HL-60 (cell line): ENCODE data around the gene BRD3.

ENCODE experiments used
- DNase-seq, 2 experiments: peaks; one replicate each; pipeline ENCODE4 v3.0.0-alpha.2; 2010 to 2020; ENCODE audit warnings: low read depth in 1 of 2, low spot score in 1 of 2
- H3K27ac ChIP-seq: fragments of 250-450 bp; sonication (Bioruptor Pico); replicated peaks from 2 replicates; pipeline ENCODE4 v1.5.1; 2020; ENCODE audit warnings: mild to moderate bottlenecking, moderate library complexity
- H3K27me3 ChIP-seq: fragments of 250-450 bp; sonication (Bioruptor Pico); 2 replicates; pipeline ENCODE4 v1.5.1; 2021; ENCODE audit warnings: mild to moderate bottlenecking, moderate library complexity; ENCODE audit not compliant: insufficient read depth, poor library complexity, severe bottlenecking
- H3K4me3 ChIP-seq: replicated peaks from 2 replicates; pipeline ENCODE4 v1.5.1; 2011; ENCODE audit warnings: mild to moderate bottlenecking, control low read depth, low read length; ENCODE audit not compliant: insufficient read depth
- CTCF ChIP-seq: IDR thresholded peaks from one replicate; pipeline ENCODE4 v1.5.1; 2011; ENCODE audit warnings: low read length, control low read depth, inconsistent platforms; ENCODE audit not compliant: insufficient read depth
- GABPA ChIP-seq: IDR thresholded peaks from 2 replicates; pipeline ENCODE4 v1.6.1; 2012; ENCODE audit warnings: low read depth
- POLR2AphosphoS5 ChIP-seq: IDR thresholded peaks from 2 replicates; pipeline ENCODE4 v1.6.1; 2012; ENCODE audit warnings: low read depth
- REST ChIP-seq: IDR thresholded peaks from 2 replicates; pipeline ENCODE4 v1.6.1; 2012; ENCODE audit warnings: low read depth; ENCODE audit not compliant: insufficient replicate concordance
- SPI1 ChIP-seq: IDR thresholded peaks from 2 replicates; pipeline ENCODE4 v1.6.1; 2012; ENCODE audit warnings: low read depth, mild to moderate bottlenecking, borderline replicate concordance

The BRD3 gene

GRCh38 chr9:134051319-134051718 lies 16.5 kb downstream of the BRD3 start:
- H3K27ac ChIP-seq = no peak overlapping the region
- DNase-seq = no peak
- no peaks in the 10 kb centered on the region for H3K27me3 ChIP-seq
- no peak overlapping the region for H3K4me3 ChIP-seq
- TF ChIP-seq POLR2AphosphoS5 (no peak), REST (no peak), CTCF (no peak), GABPA (no peak), SPI1 (no peak)

GRCh38 chr9:134050726-134051125 lies 17.1 kb downstream of the BRD3 start:
- no peaks in the 10 kb centered on the region for H3K27me3 ChIP-seq
- TF ChIP-seq REST (no peak), CTCF (no peak), POLR2AphosphoS5 (no peak), GABPA (no peak), SPI1 (no peak)
- H3K27ac ChIP-seq = no peak overlapping the region
- H3K4me3 ChIP-seq = no peak overlapping the region
- DNase-seq = no peak

GRCh38 chr9:134049772-134050588 lies 17.8 kb downstream of the BRD3 start:
- no peak for DNase-seq
- no peaks in the 10 kb centered on the region for H3K27me3 ChIP-seq
- TF ChIP-seq CTCF (no peak), GABPA (no peak), POLR2AphosphoS5 (no peak), REST (no peak), SPI1 (no peak)

More at GRCh38 chr9:134049772-134050588, 17.8 kb downstream of the BRD3 start:
- Histone ChIP-seq H3K27ac (no peak overlapping the region), H3K4me3 (no peak overlapping the region)
